HG03354 (cell line): ENCODE results near the gene UBIAD1.
A peak's percentile ranks its signal among the peaks of the same experiment; 100 is the strongest.

Experiments
- ATAC-seq: cut with Tn5 transposase; IDR thresholded peaks from one replicate; pipeline ENCODE4 v1.9.1; 2021; ENCODE audit warnings: mild to moderate bottlenecking; ENCODE audit not compliant: unreplicated experiment, poor library complexity, severe bottlenecking

The UBIAD1 gene

GRCh38 chr1:11335417-11336056, 62.5 kb downstream of the UBIAD1 start:
- ATAC-seq, result peak; percentile 75

GRCh38 chr1:11337580-11338073, 64.6 kb downstream of the UBIAD1 start:
- no peak for ATAC-seq
